CD8-positive, alpha-beta memory T cell (primary cell): ENCODE data around the gene SLC30A10. TPM values are rescaled to one million over a fixed set of nuclear protein-coding genes. Genes with fewer than 3 reads are reported as not detected.
"Not testable (repeated sequence)": the region's sequence is repeated elsewhere in the genome, so short reads cannot be mapped to it uniquely, and the experiment has no call there.

Experiments
- CTCF ChIA-PET: fragments of 350-600 bp; sonication (Branson Sonifier 250); formaldehyde crosslinking; loops from one replicate; lab custom pipeline; 2021; ENCODE audit warnings: antibody characterized with exemption; lab: Charles Lee
- POLR2A ChIA-PET: fragments of 350-600 bp; sonication (Branson Sonifier 250); formaldehyde crosslinking; loops from one replicate; lab custom pipeline; 2021; ENCODE audit warnings: antibody characterized with exemption; lab: Charles Lee
- DNase-seq, 5 donors: peaks; one replicate each; pipeline versions ENCODE4 v3.0.0 to v3.0.0-alpha.2; 2020 to 2022; ENCODE audit warnings: mixed read lengths in 1 of 5
- H3K27ac ChIP-seq: one replicate; pipeline ENCODE4 v1.7.0; 2013; ENCODE audit warnings: low read depth, mild to moderate bottlenecking, low read length, moderate library complexity
- H3K27me3 ChIP-seq: 2 replicates; pipeline ENCODE4 v1.7.0; 2013; ENCODE audit warnings: low read length, mild to moderate bottlenecking; ENCODE audit not compliant: insufficient read depth, poor library complexity, severe bottlenecking
- H3K36me3 ChIP-seq: 2 replicates; pipeline ENCODE4 v1.7.0; 2013; ENCODE audit warnings: mild to moderate bottlenecking, low read length, moderate library complexity; ENCODE audit not compliant: insufficient read depth
- H3K4me1 ChIP-seq: 2 replicates; pipeline ENCODE4 v1.7.0; 2013; ENCODE audit warnings: mild to moderate bottlenecking, low read length, moderate library complexity; ENCODE audit not compliant: insufficient read depth
- H3K4me3 ChIP-seq: 2 replicates; pipeline ENCODE4 v1.7.0; 2013; ENCODE audit warnings: mild to moderate bottlenecking, low read length
- H3K9me3 ChIP-seq: 2 replicates; pipeline ENCODE4 v1.7.0; 2013; ENCODE audit warnings: mild to moderate bottlenecking, low read length
- H3K27ac Mint-ChIP-seq, 8 donors: one replicate each; pipeline ENCODE4 v1.8.0; 2020 to 2021; ENCODE audit warnings: mixed read lengths in 8 of 8, mild to moderate bottlenecking in 6 of 8, inconsistent platforms in 3 of 8, moderate library complexity in 3 of 8
- H3K27me3 Mint-ChIP-seq, 2 donors: one replicate each; pipeline ENCODE4 v1.8.0; 2020 to 2021; ENCODE audit warnings: mixed read lengths in 2 of 2, mild to moderate bottlenecking in 1 of 2, moderate library complexity in 1 of 2
- H3K36me3 Mint-ChIP-seq, 3 donors: one replicate each; pipeline ENCODE4 v1.8.0; 2020 to 2021; ENCODE audit warnings: mixed read lengths in 3 of 3, inconsistent platforms in 1 of 3, mild to moderate bottlenecking in 1 of 3
- H3K4me1 Mint-ChIP-seq, 3 donors: one replicate each; pipeline ENCODE4 v1.8.0; 2020 to 2021; ENCODE audit warnings: mixed read lengths in 3 of 3, inconsistent platforms in 1 of 3, mild to moderate bottlenecking in 1 of 3
- H3K4me3 Mint-ChIP-seq, 7 donors: one replicate each; pipeline ENCODE4 v1.8.0; 2020 to 2021; ENCODE audit warnings: mixed read lengths in 7 of 7, mild to moderate bottlenecking in 6 of 7, moderate library complexity in 4 of 7, inconsistent platforms in 2 of 7
- H3K9me3 Mint-ChIP-seq, 5 donors: one replicate each; pipeline ENCODE4 v1.8.0; 2020 to 2022; ENCODE audit warnings: mixed read lengths in 5 of 5, mild to moderate bottlenecking in 3 of 5, moderate library complexity in 2 of 5, inconsistent platforms in 1 of 5
- polyA plus RNA-seq: library from polyadenylated mRNA; unstranded; fragments of 300-500 nt; fragmentation: Illumina TruSeq; gene quantifications from one replicate; pipeline ENCODE4 v1.2.3, GENCODE V29; 2021
- total RNA-seq, 2 experiments: library from RNA; stranded (reverse); gene quantifications; one replicate each; pipeline ENCODE4 v1.2.3, GENCODE V29; 2021

The SLC30A10 gene
- total and polyA plus RNA-seq, 3 experiments from 2014 or later: not detected

GRCh38 chr1:219908170-219908569, 20.2 kb downstream of the SLC30A10 start:
- CTCF ChIA-PET: no interaction called here
- POLR2A ChIA-PET: no interaction called here

GRCh38 chr1:219907772-219908070, 20.6 kb downstream of the SLC30A10 start:
- Mint-ChIP-seq H3K9me3 (no peaks in the 10 kb centered on the region), H3K27ac (peak overlapping the region in 1 of 8 donors; percentile 25), H3K27me3 (peaks cover 5 to 23% of the 10 kb centered on the region in 2 donors)

More at GRCh38 chr1:219908170-219908569, 20.2 kb downstream of the SLC30A10 start:
- H3K27ac ChIP-seq: peak overlapping the region; percentile 59
- no peaks in the 10 kb centered on the region for H3K27me3 ChIP-seq
- Mint-ChIP-seq H3K9me3 (no peaks in the 10 kb centered on the region), H3K4me3 (no peak overlapping the region), H3K36me3 (no peaks in the 10 kb centered on the region), H3K27me3 (peaks cover 5 to 23% of the 10 kb centered on the region in 2 donors), H3K27ac (no peak overlapping the region), H3K4me1 (no peaks in the 10 kb centered on the region)
- no peaks in the 10 kb centered on the region for H3K4me1 ChIP-seq
- DNase-seq: no peak
- no peaks in the 10 kb centered on the region for H3K9me3 ChIP-seq
- no peak overlapping the region for H3K4me3 ChIP-seq
- no peaks in the 10 kb centered on the region for H3K36me3 ChIP-seq

GRCh38 chr1:219906924-219907771, 21.2 kb downstream of the SLC30A10 start:
- Mint-ChIP-seq H3K4me3 (no peak overlapping the region), H3K27ac (no peak overlapping the region), H3K27me3 (peaks cover 5 to 23% of the 10 kb centered on the region in 2 donors), H3K9me3 (no peaks in the 10 kb centered on the region), H3K4me1 (no peaks in the 10 kb centered on the region), H3K36me3 (no peaks in the 10 kb centered on the region)
- POLR2A ChIA-PET: no interaction called here
- Histone ChIP-seq H3K27ac (peak overlapping the region; percentile 46), H3K4me1 (no peaks in the 10 kb centered on the region), H3K36me3 (no peaks in the 10 kb centered on the region), H3K27me3 (no peaks in the 10 kb centered on the region), H3K4me3 (no peak overlapping the region), H3K9me3 (no peaks in the 10 kb centered on the region)
- CTCF ChIA-PET: no interaction called here
- no peak for DNase-seq

More at GRCh38 chr1:219907772-219908070, 20.6 kb downstream of the SLC30A10 start:
- H3K4me1 Mint-ChIP-seq: no peaks in the 10 kb centered on the region
- no peaks in the 10 kb centered on the region for H3K36me3 Mint-ChIP-seq
- CTCF ChIA-PET: no interaction called here
- no peak for DNase-seq
- Histone ChIP-seq H3K4me1 (no peaks in the 10 kb centered on the region), H3K27ac (peak overlapping the region; percentile 59), H3K27me3 (no peaks in the 10 kb centered on the region), H3K36me3 (no peaks in the 10 kb centered on the region), H3K9me3 (no peaks in the 10 kb centered on the region), H3K4me3 (no peak overlapping the region)
- POLR2A ChIA-PET: no interaction called here
- no peak overlapping the region for H3K4me3 Mint-ChIP-seq

- H3K9me3 Mint-ChIP-seq, CTCF ChIA-PET, POLR2A ChIA-PET: not testable (repeated sequence)
Measured at GRCh38 chr1:219906565-219906923, 21.8 kb downstream of the SLC30A10 start.

GRCh38 chr1:219905524-219905923, 22.8 kb downstream of the SLC30A10 start:
- Mint-ChIP-seq H3K27ac (no peak overlapping the region), H3K27me3 (peaks cover 4 to 21% of the 10 kb centered on the region in 2 donors), H3K4me3 (no peak overlapping the region), H3K36me3 (no peaks in the 10 kb centered on the region), H3K9me3 (no peaks in the 10 kb centered on the region), H3K4me1 (no peaks in the 10 kb centered on the region)
- Histone ChIP-seq H3K4me3 (no peak overlapping the region), H3K4me1 (no peaks in the 10 kb centered on the region), H3K9me3 (no peaks in the 10 kb centered on the region), H3K36me3 (no peaks in the 10 kb centered on the region), H3K27me3 (no peaks in the 10 kb centered on the region), H3K27ac (peak overlapping the region; percentile 46)
- DNase-seq: no peak
- ChIA-PET POLR2A (no interaction called here), CTCF (no interaction called here)

More at GRCh38 chr1:219906565-219906923, 21.8 kb downstream of the SLC30A10 start:
- not testable (repeated sequence) for DNase-seq, H3K4me3 Mint-ChIP-seq, H3K27ac Mint-ChIP-seq, H3K4me1 Mint-ChIP-seq, H3K4me3 ChIP-seq, H3K4me1 ChIP-seq, H3K36me3 Mint-ChIP-seq, H3K9me3 ChIP-seq, H3K27me3 ChIP-seq, H3K36me3 ChIP-seq
- H3K27ac ChIP-seq: peak overlapping the region; percentile 46
- H3K27me3 Mint-ChIP-seq: peaks cover 5 to 23% of the 10 kb centered on the region in 2 donors

GRCh38 chr1:219904934-219905333, 23.4 kb downstream of the SLC30A10 start:
- DNase-seq: no peak
- no peak overlapping the region for H3K27ac ChIP-seq
- no peak overlapping the region for H3K4me3 ChIP-seq
- Mint-ChIP-seq H3K27ac (no peak overlapping the region), H3K4me1 (no peaks in the 10 kb centered on the region), H3K4me3 (no peak overlapping the region), H3K27me3 (peaks cover 3 to 20% of the 10 kb centered on the region in 2 donors), H3K9me3 (no peaks in the 10 kb centered on the region), H3K36me3 (no peaks in the 10 kb centered on the region)
- H3K36me3 ChIP-seq: no peaks in the 10 kb centered on the region
- ChIA-PET POLR2A (no interaction called here), CTCF (no interaction called here)
- no peaks in the 10 kb centered on the region for H3K9me3 ChIP-seq
- no peaks in the 10 kb centered on the region for H3K4me1 ChIP-seq
- H3K27me3 ChIP-seq: no peaks in the 10 kb centered on the region

GRCh38 chr1:219903353-219903871, 24.9 kb downstream of the SLC30A10 start:
- Histone ChIP-seq H3K9me3 (no peaks in the 10 kb centered on the region), H3K4me1 (no peaks in the 10 kb centered on the region), H3K27me3 (no peaks in the 10 kb centered on the region), H3K4me3 (no peak overlapping the region), H3K36me3 (no peaks in the 10 kb centered on the region), H3K27ac (no peak overlapping the region)
- DNase-seq: no peak
- no peak overlapping the region for H3K27ac Mint-ChIP-seq
- no peaks in the 10 kb centered on the region for H3K9me3 Mint-ChIP-seq
- no peaks in the 10 kb centered on the region for H3K36me3 Mint-ChIP-seq
- ChIA-PET CTCF (no interaction called here), POLR2A (no interaction called here)
- no peaks in the 10 kb centered on the region for H3K4me1 Mint-ChIP-seq
- no peak overlapping the region for H3K4me3 Mint-ChIP-seq
- peaks cover 9 to 12% of the 10 kb centered on the region in 2 donors for H3K27me3 Mint-ChIP-seq

GRCh38 chr1:219902951-219903350, 25.4 kb downstream of the SLC30A10 start:
- H3K4me3 Mint-ChIP-seq: no peak overlapping the region
- no peaks in the 10 kb centered on the region for H3K9me3 Mint-ChIP-seq
- no peak overlapping the region for H3K27ac Mint-ChIP-seq
- Histone ChIP-seq H3K27ac (no peak overlapping the region), H3K36me3 (no peaks in the 10 kb centered on the region), H3K9me3 (no peaks in the 10 kb centered on the region), H3K27me3 (no peaks in the 10 kb centered on the region), H3K4me1 (no peaks in the 10 kb centered on the region), H3K4me3 (no peak overlapping the region)
- no peaks in the 10 kb centered on the region for H3K36me3 Mint-ChIP-seq
- peaks cover 9 to 12% of the 10 kb centered on the region in 2 donors for H3K27me3 Mint-ChIP-seq
- CTCF ChIA-PET: no interaction called here
- H3K4me1 Mint-ChIP-seq: no peaks in the 10 kb centered on the region
- no peak for DNase-seq
- POLR2A ChIA-PET: no interaction called here
